Hematopoietic multipotent progenitor cell treated with erythropoietin and hydrocortisone succinate and interleukin-3 and kit ligand, for 15 days (in vitro differentiated cells): ENCODE data around the gene BTBD9.

ENCODE experiments used
- DNase-seq: peaks from one replicate; pipeline ENCODE4 v3.0.0-alpha.2; 2015; ENCODE audit warnings: low spot score

The BTBD9 gene

GRCh38 chr6:38283734-38284362, 355.9 kb downstream of the BTBD9 start:
- no peak for DNase-seq

GRCh38 chr6:38282911-38283310, 356.8 kb downstream of the BTBD9 start:
- no peak for DNase-seq

GRCh38 chr6:38281126-38281525, 358.6 kb downstream of the BTBD9 start:
- DNase-seq: no peak

GRCh38 chr6:38279963-38280588, 359.7 kb downstream of the BTBD9 start:
- DNase-seq: no peak

GRCh38 chr6:38279423-38279822, 360.3 kb downstream of the BTBD9 start:
- DNase-seq: no peak

- no peak for DNase-seq
Measured at GRCh38 chr6:38273325-38273724, 366.4 kb downstream of the BTBD9 start.

- no peak for DNase-seq
Measured at GRCh38 chr6:38272222-38272621, 367.5 kb downstream of the BTBD9 start.

- DNase-seq: no peak
Measured at GRCh38 chr6:38271081-38271480, 368.6 kb downstream of the BTBD9 start.

- no peak for DNase-seq
Measured at GRCh38 chr6:38270367-38270766, 369.4 kb downstream of the BTBD9 start.

GRCh38 chr6:38269461-38270172, 370.1 kb downstream of the BTBD9 start:
- no peak for DNase-seq

GRCh38 chr6:38268342-38268741, 371.4 kb downstream of the BTBD9 start:
- no peak for DNase-seq

- no peak for DNase-seq
Measured at GRCh38 chr6:38266921-38267354, 372.8 kb downstream of the BTBD9 start.

GRCh38 chr6:38264605-38265004, 375.1 kb downstream of the BTBD9 start:
- no peak for DNase-seq

- no peak for DNase-seq
Measured at GRCh38 chr6:38262609-38263008, 377.1 kb downstream of the BTBD9 start.

- no peak for DNase-seq
Measured at GRCh38 chr6:38262026-38262425, 377.7 kb downstream of the BTBD9 start.

- no peak for DNase-seq
Measured at GRCh38 chr6:38261626-38262025, 378.1 kb downstream of the BTBD9 start.

GRCh38 chr6:38259736-38260135, 380.0 kb downstream of the BTBD9 start:
- no peak for DNase-seq

GRCh38 chr6:38248500-38249234, 391.1 kb downstream of the BTBD9 start:
- no peak for DNase-seq

GRCh38 chr6:38245295-38245694, 394.4 kb downstream of the BTBD9 start:
- no peak for DNase-seq

- DNase-seq: no peak
Measured at GRCh38 chr6:38244869-38245268, 394.9 kb downstream of the BTBD9 start.

- no peak for DNase-seq
Measured at GRCh38 chr6:38241200-38241871, 398.4 kb downstream of the BTBD9 start.
